Naive thymus-derived CD8-positive, alpha-beta T cell (primary cell): ENCODE measurements around the gene ATP8B3. TPM values are rescaled to one million over a fixed set of nuclear protein-coding genes. Genes with fewer than 3 reads are reported as not detected.

Experiments
- ATAC-seq, 2 donors: fragments of 150-1000 bp; cut with Tn5 transposase in 1 of 2; sonication (Bioruptor Pico), chemical (Tn5 transposase) in 1 of 2; 1 replicate in 1 of 2; 2 replicates in 1 of 2; pipeline ENCODE4 v1.10.0; 2021; ENCODE audit warnings: mild to moderate bottlenecking in 2 of 2, moderate library complexity in 2 of 2
- POLR2A ChIA-PET: fragments of 350-600 bp; sonication (Branson Sonifier 250); formaldehyde crosslinking; loops from one replicate; lab custom pipeline; 2021; ENCODE audit warnings: antibody characterized with exemption; lab: Charles Lee
- DNase-seq, 10 donors: peaks; one replicate each; pipeline versions ENCODE4 v3.0.0 to v3.0.0-alpha.2; 2020 to 2022
- H3K27ac Mint-ChIP-seq, 10 donors: one replicate each; pipeline ENCODE4 v1.8.0; 2020 to 2022; ENCODE audit warnings: mild to moderate bottlenecking in 10 of 10, mixed read lengths in 10 of 10, moderate library complexity in 4 of 10, inconsistent platforms in 1 of 10
- H3K27me3 Mint-ChIP-seq, 5 donors: one replicate each; pipeline ENCODE4 v1.8.0; 2021 to 2022; ENCODE audit warnings: mixed read lengths in 5 of 5
- H3K36me3 Mint-ChIP-seq, 3 donors: one replicate each; pipeline ENCODE4 v1.8.0; 2020 to 2022; ENCODE audit warnings: mixed read lengths in 3 of 3, mild to moderate bottlenecking in 2 of 3, inconsistent platforms in 1 of 3
- H3K4me1 Mint-ChIP-seq, 4 donors: one replicate each; pipeline ENCODE4 v1.8.0; 2021 to 2022; ENCODE audit warnings: mixed read lengths in 4 of 4
- H3K4me3 Mint-ChIP-seq, 10 donors: one replicate each; pipeline ENCODE4 v1.8.0; 2020 to 2022; ENCODE audit warnings: mild to moderate bottlenecking in 10 of 10, mixed read lengths in 10 of 10, moderate library complexity in 6 of 10, inconsistent platforms in 1 of 10
- H3K9me3 Mint-ChIP-seq, 9 donors: one replicate each; pipeline ENCODE4 v1.8.0; 2020 to 2022; ENCODE audit warnings: mixed read lengths in 9 of 9, mild to moderate bottlenecking in 3 of 9, inconsistent platforms in 1 of 9, moderate library complexity in 1 of 9
- polyA plus RNA-seq, 3 donors: library from polyadenylated mRNA; unstranded; fragments of 300-500 nt; fragmentation: Illumina TruSeq; gene quantifications; one replicate each; pipeline ENCODE4 v1.2.3, GENCODE V29; 2021
- total RNA-seq, 8 experiments: library from RNA in 2 of 8; stranded (reverse) in 2 of 8; gene quantifications; one replicate each; pipeline ENCODE4 v1.2.3 and lab custom pipeline; 2021 to 2026

ATP8B3 gene
- total and polyA plus RNA-seq, 5 experiments from 2014 or later, result 0.52 to 1.8 (median 1.3) TPM

GRCh38 chr19:1746401-1747284 is 65.4 kb downstream of the ATP8B3 start:
- Mint-ChIP-seq H3K4me3 (no peak overlapping the region), H3K9me3 (peaks cover 0 to 2% (median 0%) of the 10 kb centered on the region in 9 donors), H3K36me3 (no peaks in the 10 kb centered on the region), H3K27ac (peak overlapping the region in 1 of 10 donors; percentile 37), H3K4me1 (peaks cover 8 to 21% (median 19%) of the 10 kb centered on the region in 4 donors), H3K27me3 (peaks cover 17 to 64% (median 23%) of the 10 kb centered on the region in 5 donors)
- POLR2A ChIA-PET, result interaction anchor here (0.6 kb wide), 1 partner anchor 35 kb away, joined by 3 read pairs; no protein-coding TSS in a partner anchor
- DNase-seq (no peak), ATAC-seq (peak; percentile 33 to 51)

- Mint-ChIP-seq H3K27me3 (peaks cover 12 to 60% (median 19%) of the 10 kb centered on the region in 5 donors), H3K4me3 (no peak overlapping the region), H3K27ac (no peak overlapping the region), H3K9me3 (peaks cover 0 to 5% (median 0%) of the 10 kb centered on the region in 9 donors), H3K36me3 (no peaks in the 10 kb centered on the region), H3K4me1 (peaks cover 8 to 18% (median 17%) of the 10 kb centered on the region in 4 donors)
- ATAC-seq (no peak), DNase-seq (no peak)
- POLR2A ChIA-PET, result no interaction called here
Observed at GRCh38 chr19:1745589-1746031, 66.5 kb downstream of the ATP8B3 start.

- Mint-ChIP-seq H3K4me1 (peaks cover 5 to 14% (median 13%) of the 10 kb centered on the region in 4 donors), H3K27ac (no peak overlapping the region), H3K36me3 (no peaks in the 10 kb centered on the region), H3K9me3 (peaks cover 0 to 7% (median 2%) of the 10 kb centered on the region in 9 donors), H3K27me3 (peaks cover 12 to 59% (median 18%) of the 10 kb centered on the region in 5 donors), H3K4me3 (no peak overlapping the region)
- ATAC-seq (no peak), DNase-seq (no peak)
- POLR2A ChIA-PET, result no interaction called here
Observed at GRCh38 chr19:1744822-1745563, 67.1 kb downstream of the ATP8B3 start.

GRCh38 chr19:1744133-1744665 is 67.9 kb downstream of the ATP8B3 start:
- peaks cover 5 to 13% (median 11%) of the 10 kb centered on the region in 4 donors for H3K4me1 Mint-ChIP-seq
- H3K4me3 Mint-ChIP-seq, result no peak overlapping the region
- H3K27ac Mint-ChIP-seq, result no peak overlapping the region
- H3K36me3 Mint-ChIP-seq, result no peaks in the 10 kb centered on the region
- no peak for DNase-seq
- H3K9me3 Mint-ChIP-seq, result peaks cover 0 to 9% (median 2%) of the 10 kb centered on the region in 9 donors
- peaks cover 11 to 64% (median 17%) of the 10 kb centered on the region in 5 donors for H3K27me3 Mint-ChIP-seq
- POLR2A ChIA-PET, result no interaction called here
- ATAC-seq, result no peak

GRCh38 chr19:1742989-1743696 is 68.9 kb downstream of the ATP8B3 start:
- no peak for DNase-seq
- ATAC-seq, result no peak
- no peaks in the 10 kb centered on the region for H3K36me3 Mint-ChIP-seq
- H3K9me3 Mint-ChIP-seq, result peaks cover 0 to 9% (median 2%) of the 10 kb centered on the region in 9 donors
- H3K4me3 Mint-ChIP-seq, result no peak overlapping the region
- H3K4me1 Mint-ChIP-seq, result peaks cover 5 to 13% (median 10%) of the 10 kb centered on the region in 4 donors
- peaks cover 11 to 67% (median 19%) of the 10 kb centered on the region in 5 donors for H3K27me3 Mint-ChIP-seq
- POLR2A ChIA-PET, result interaction anchor here (0.5 to 0.7 kb wide), 2 partner anchors 22 to 145 kb away, joined by 3 read pairs; no protein-coding TSS in a partner anchor
- H3K27ac Mint-ChIP-seq, result no peak overlapping the region

GRCh38 chr19:1739960-1740629 is 72.0 kb downstream of the ATP8B3 start:
- H3K27me3 Mint-ChIP-seq, result peaks cover 13 to 72% (median 22%) of the 10 kb centered on the region in 5 donors
- no peak for DNase-seq
- no peak overlapping the region for H3K4me3 Mint-ChIP-seq
- no peak for ATAC-seq
- no peak overlapping the region for H3K27ac Mint-ChIP-seq
- H3K9me3 Mint-ChIP-seq, result peaks cover 0 to 9% (median 2%) of the 10 kb centered on the region in 9 donors
- POLR2A ChIA-PET, result no interaction called here
- H3K36me3 Mint-ChIP-seq, result no peaks in the 10 kb centered on the region
- no peaks in the 10 kb centered on the region for H3K4me1 Mint-ChIP-seq

GRCh38 chr19:1736927-1737326 is 75.1 kb downstream of the ATP8B3 start:
- Mint-ChIP-seq H3K4me1 (no peaks in the 10 kb centered on the region), H3K9me3 (peaks cover 0 to 9% (median 2%) of the 10 kb centered on the region in 9 donors), H3K4me3 (no peak overlapping the region), H3K27me3 (peaks cover 20 to 76% (median 38%) of the 10 kb centered on the region in 5 donors), H3K36me3 (no peaks in the 10 kb centered on the region), H3K27ac (peak overlapping the region in 1 of 10 donors; percentile 47)
- no peak for ATAC-seq
- POLR2A ChIA-PET, result no interaction called here
- DNase-seq, result no peak

GRCh38 chr19:1736280-1736679 is 75.8 kb downstream of the ATP8B3 start:
- Mint-ChIP-seq H3K36me3 (no peaks in the 10 kb centered on the region), H3K4me1 (no peaks in the 10 kb centered on the region), H3K27ac (no peak overlapping the region), H3K4me3 (no peak overlapping the region), H3K27me3 (peaks cover 20 to 77% (median 37%) of the 10 kb centered on the region in 5 donors), H3K9me3 (peaks cover 0 to 9% (median 0%) of the 10 kb centered on the region in 9 donors)
- DNase-seq, result no peak
- POLR2A ChIA-PET, result no interaction called here
- ATAC-seq, result no peak

- Mint-ChIP-seq H3K4me3 (no peak overlapping the region), H3K27me3 (peaks cover 16 to 78% (median 33%) of the 10 kb centered on the region in 5 donors), H3K9me3 (peaks cover 0 to 2% (median 0%) of the 10 kb centered on the region in 9 donors), H3K27ac (no peak overlapping the region), H3K36me3 (no peaks in the 10 kb centered on the region), H3K4me1 (no peaks in the 10 kb centered on the region)
- ATAC-seq (no peak), DNase-seq (no peak)
- POLR2A ChIA-PET, result no interaction called here
Observed at GRCh38 chr19:1734321-1734966, 77.6 kb downstream of the ATP8B3 start.
